ENCODE data around the gene ZNF135.

ZNF135 gene

GRCh38 chr19:58096884-58097283, 37.8 kb downstream of the ZNF135 start:
- DNase-seq: no peak

GRCh38 chr19:58097349-58097748, 38.3 kb downstream of the ZNF135 start:
- DNase-seq: no peak

GRCh38 chr19:58097781-58098681, 38.9 kb downstream of the ZNF135 start, which contains the start of gene ZSCAN18:
ZSCAN18 (minus strand) TSS chr19:58098231; CDS start chr19:58090267, 7,964 bp downstream.
- peak; percentile 77 for DNase-seq

GRCh38 chr19:58098682-58098998, 39.6 kb downstream of the ZNF135 start:
- DNase-seq: no peak

DNA sequence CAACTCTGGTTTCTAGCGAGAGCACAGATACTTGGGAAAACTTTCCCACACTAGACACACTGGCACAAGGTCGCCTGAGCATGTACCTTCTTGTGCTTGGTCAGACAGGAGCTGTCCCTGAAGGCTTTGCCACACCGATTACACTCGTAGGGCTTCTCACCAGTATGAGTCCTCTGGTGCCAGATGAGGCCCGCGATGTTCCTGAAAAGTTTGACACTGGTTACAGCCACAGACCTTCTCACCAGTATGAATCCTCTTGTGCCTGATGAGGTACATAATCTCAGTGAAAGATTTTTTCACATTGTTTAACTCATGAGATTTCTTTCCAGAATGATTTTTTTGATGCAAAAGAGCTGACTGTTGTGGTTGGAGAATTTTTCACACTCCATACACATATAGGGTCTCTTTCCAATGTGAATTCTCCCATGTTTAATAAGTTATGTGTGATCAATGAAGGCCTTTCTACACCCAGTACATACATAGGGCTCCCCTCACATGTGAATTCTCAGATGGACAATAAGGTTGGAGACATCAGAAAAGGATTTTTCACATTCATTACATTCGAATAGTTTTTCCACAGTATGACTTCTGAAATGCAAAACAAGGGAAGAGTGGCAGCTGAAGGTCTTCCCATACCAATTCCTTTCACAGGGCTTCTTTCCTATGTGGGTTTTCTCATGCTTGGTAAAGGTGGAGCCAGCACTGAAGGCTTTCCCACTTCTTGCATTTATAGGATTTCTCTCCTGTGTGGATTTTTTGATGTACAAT, 48.9 kb downstream of the ZNF135 start:
- DNase-seq: no peak

GRCh38 chr19:58108546-58108817, 49.4 kb downstream of the ZNF135 start:
- DNase-seq: no peak

DNA sequence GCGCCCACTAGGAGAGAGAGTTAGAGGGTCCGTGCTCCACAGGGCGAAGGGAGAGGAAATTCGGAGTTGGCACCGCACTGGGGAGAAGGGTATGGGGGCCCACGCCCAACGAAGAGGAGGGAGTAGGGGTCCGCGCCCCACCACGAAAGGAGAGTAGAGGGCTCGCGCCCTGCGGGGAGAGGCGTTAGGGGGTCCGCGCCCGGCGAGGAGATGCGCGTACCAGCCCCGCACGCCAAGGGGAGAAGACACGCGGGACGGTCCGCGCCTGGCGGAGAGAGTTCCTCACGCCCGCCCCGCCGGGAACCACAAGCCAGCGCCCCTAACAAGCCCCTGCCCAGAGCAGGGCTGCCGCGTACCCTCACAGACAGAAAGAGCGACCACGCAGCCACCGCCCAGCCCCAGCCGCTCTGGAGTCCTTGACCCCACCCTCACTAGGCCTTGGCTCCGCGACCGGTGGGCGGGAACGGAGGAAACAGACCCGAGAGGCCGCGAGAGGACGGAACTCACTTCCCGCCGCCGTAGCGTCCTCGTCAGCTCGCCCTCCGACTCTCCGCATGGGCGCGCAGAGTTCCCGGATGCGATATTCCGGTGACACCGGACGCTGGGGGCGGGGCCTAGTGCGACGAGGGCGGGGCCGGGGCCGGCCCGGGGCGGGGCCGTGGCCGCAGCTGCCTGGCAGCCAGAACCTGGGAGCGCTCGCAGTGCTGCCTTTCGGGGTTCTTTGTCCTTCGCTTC, 58.9 kb downstream of the ZNF135 start:
- DNase-seq: no peak

DNA sequence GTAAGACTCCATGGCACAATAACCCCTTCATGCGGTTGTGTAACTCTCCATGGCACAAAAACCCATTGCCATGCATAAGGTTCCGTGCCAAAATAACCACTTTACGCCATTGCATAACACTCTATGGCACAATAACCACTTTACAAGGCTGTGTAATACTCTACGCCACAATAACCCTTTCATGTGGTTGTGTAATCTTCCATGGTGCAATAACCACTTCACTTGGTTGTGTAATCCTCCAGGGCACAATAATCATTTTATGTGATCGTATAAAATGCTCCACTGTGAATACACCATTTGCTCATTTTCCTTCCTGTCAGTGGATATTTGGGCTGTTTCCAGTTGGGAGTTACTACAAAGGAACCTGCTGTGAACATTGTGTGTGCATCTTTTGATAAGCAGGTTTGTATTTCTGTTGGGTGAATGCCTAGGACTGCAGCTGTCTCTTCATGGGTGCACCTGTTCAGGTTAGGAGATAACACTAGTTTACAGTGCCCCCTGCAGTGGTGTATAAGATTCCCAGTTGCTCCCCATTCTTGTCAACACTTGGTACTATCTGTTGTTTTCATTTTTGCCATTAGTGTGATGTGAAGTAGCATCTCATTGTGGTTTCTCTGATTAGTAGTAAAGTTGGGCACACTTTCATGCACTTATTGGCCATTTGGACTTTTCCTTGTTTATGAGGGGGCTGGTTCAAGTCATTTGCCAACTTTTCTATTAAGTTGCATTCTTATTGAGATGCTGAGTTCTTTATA, 60.1 kb downstream of the ZNF135 start:
- DNase-seq: no peak

Measured in NCI-H510A treated with DMSO at 0.1 percent for 48 hours (cell line).